ENCODE measurements around the gene FRG2C. TPM values are rescaled to one million over a fixed set of nuclear protein-coding genes. Genes with fewer than 3 reads are reported as not detected.
"Not testable (repeated sequence)": the region's sequence is repeated elsewhere in the genome, so short reads cannot be mapped to it uniquely, and the experiment has no call there.

Gene FRG2C
- total RNA-seq, 1 donor from 2014 or later: not detected

- intact Hi-C loops (cut with micrococcal nuclease); H3K4me1 Mint-ChIP-seq (ENCODE audit: low read depth); H3K27ac Mint-ChIP-seq; DNase-seq (ENCODE audit: low spot score); H3K9me3 Mint-ChIP-seq; H3K36me3 Mint-ChIP-seq (ENCODE audit: low read depth); H3K4me3 Mint-ChIP-seq (ENCODE audit: low read depth): not testable (repeated sequence)
- H3K27me3 Mint-ChIP-seq (ENCODE audit: low read depth): peaks cover 18% of the 10 kb centered on the region
These were observed 8.8 kb upstream of the FRG2C start for GRCh38 chr3:75655101-75655904.

GRCh38 chr3:75655956-75656355 lies 8.2 kb upstream of the FRG2C start:
- not testable (repeated sequence) for H3K4me1 Mint-ChIP-seq (ENCODE audit: low read depth)

GRCh38 chr3:75658411-75659107 lies 5.6 kb upstream of the FRG2C start:
- DNase-seq (ENCODE audit: low spot score); H3K9me3 Mint-ChIP-seq; intact Hi-C loops (cut with micrococcal nuclease); H3K36me3 Mint-ChIP-seq (ENCODE audit: low read depth); H3K4me1 Mint-ChIP-seq (ENCODE audit: low read depth); H3K27ac Mint-ChIP-seq: not testable (repeated sequence)
- Mint-ChIP-seq H3K27me3 (ENCODE audit: low read depth) (peaks cover 20% of the 10 kb centered on the region), H3K4me3 (ENCODE audit: low read depth) (peak overlapping the region; percentile 67)

More at GRCh38 chr3:75655956-75656355, 8.2 kb upstream of the FRG2C start:
- H3K4me3 Mint-ChIP-seq (ENCODE audit: low read depth); H3K9me3 Mint-ChIP-seq; DNase-seq (ENCODE audit: low spot score); H3K36me3 Mint-ChIP-seq (ENCODE audit: low read depth); intact Hi-C loops (cut with micrococcal nuclease); H3K27ac Mint-ChIP-seq: not testable (repeated sequence)
- peaks cover 22% of the 10 kb centered on the region for H3K27me3 Mint-ChIP-seq (ENCODE audit: low read depth)

- peaks cover 18% of the 10 kb centered on the region for H3K27me3 Mint-ChIP-seq (ENCODE audit: low read depth)
These were observed 5.1 kb upstream of the FRG2C start for GRCh38 chr3:75659108-75659433.

GRCh38 chr3:75665626-75666025 lies 1.5 kb downstream of the FRG2C start:
- Mint-ChIP-seq H3K27me3 (ENCODE audit: low read depth) (peaks cover 21% of the 10 kb centered on the region), H3K9me3 (peaks cover 30% of the 10 kb centered on the region)
- DNase-seq (ENCODE audit: low spot score); H3K4me3 Mint-ChIP-seq (ENCODE audit: low read depth); H3K27ac Mint-ChIP-seq; H3K36me3 Mint-ChIP-seq (ENCODE audit: low read depth); H3K4me1 Mint-ChIP-seq (ENCODE audit: low read depth); intact Hi-C loops (cut with micrococcal nuclease): not testable (repeated sequence)

More at GRCh38 chr3:75659108-75659433, 5.1 kb upstream of the FRG2C start:
- H3K9me3 Mint-ChIP-seq; H3K4me1 Mint-ChIP-seq (ENCODE audit: low read depth); intact Hi-C loops (cut with micrococcal nuclease); DNase-seq (ENCODE audit: low spot score); H3K36me3 Mint-ChIP-seq (ENCODE audit: low read depth); H3K27ac Mint-ChIP-seq; H3K4me3 Mint-ChIP-seq (ENCODE audit: low read depth): not testable (repeated sequence)

GRCh38 chr3:75667757-75668701 lies 3.9 kb downstream of the FRG2C start:
- Mint-ChIP-seq H3K36me3 (ENCODE audit: low read depth) (peaks cover 13% of the 10 kb centered on the region), H3K9me3 (peaks cover 35% of the 10 kb centered on the region), H3K27me3 (ENCODE audit: low read depth) (peaks cover 36% of the 10 kb centered on the region)
- H3K27ac Mint-ChIP-seq; intact Hi-C loops (cut with micrococcal nuclease); H3K4me1 Mint-ChIP-seq (ENCODE audit: low read depth); H3K4me3 Mint-ChIP-seq (ENCODE audit: low read depth); DNase-seq (ENCODE audit: low spot score): not testable (repeated sequence)

- peaks cover 43% of the 10 kb centered on the region for H3K27me3 Mint-ChIP-seq (ENCODE audit: low read depth)
- peaks cover 13% of the 10 kb centered on the region for H3K36me3 Mint-ChIP-seq (ENCODE audit: low read depth)
- H3K4me3 Mint-ChIP-seq (ENCODE audit: low read depth); H3K27ac Mint-ChIP-seq; H3K4me1 Mint-ChIP-seq (ENCODE audit: low read depth); intact Hi-C loops (cut with micrococcal nuclease): not testable (repeated sequence)
- peaks cover 39% of the 10 kb centered on the region for H3K9me3 Mint-ChIP-seq
- peak; percentile 50 for DNase-seq (ENCODE audit: low spot score)
These were observed 4.7 kb downstream of the FRG2C start for GRCh38 chr3:75668759-75669347.

GRCh38 chr3:75669348-75670297 lies 5.5 kb downstream of the FRG2C start:
- Mint-ChIP-seq H3K9me3 (peaks cover 36% of the 10 kb centered on the region), H3K27me3 (ENCODE audit: low read depth) (peaks cover 43% of the 10 kb centered on the region), H3K36me3 (ENCODE audit: low read depth) (peaks cover 13% of the 10 kb centered on the region)
- intact Hi-C loops (cut with micrococcal nuclease); H3K4me1 Mint-ChIP-seq (ENCODE audit: low read depth); H3K27ac Mint-ChIP-seq; H3K4me3 Mint-ChIP-seq (ENCODE audit: low read depth); DNase-seq (ENCODE audit: low spot score): not testable (repeated sequence)

GRCh38 chr3:75670298-75671286 lies 6.5 kb downstream of the FRG2C start:
- Mint-ChIP-seq H3K27me3 (ENCODE audit: low read depth) (peaks cover 42% of the 10 kb centered on the region), H3K36me3 (ENCODE audit: low read depth) (peaks cover 13% of the 10 kb centered on the region), H3K9me3 (peaks cover 37% of the 10 kb centered on the region)
- DNase-seq (ENCODE audit: low spot score); H3K4me1 Mint-ChIP-seq (ENCODE audit: low read depth); intact Hi-C loops (cut with micrococcal nuclease); H3K27ac Mint-ChIP-seq; H3K4me3 Mint-ChIP-seq (ENCODE audit: low read depth): not testable (repeated sequence)

- H3K4me1 Mint-ChIP-seq (ENCODE audit: low read depth); H3K27ac Mint-ChIP-seq; DNase-seq (ENCODE audit: low spot score); intact Hi-C loops (cut with micrococcal nuclease): not testable (repeated sequence)
- Mint-ChIP-seq H3K4me3 (ENCODE audit: low read depth) (peak overlapping the region; percentile 3), H3K9me3 (peaks cover 41% of the 10 kb centered on the region), H3K27me3 (ENCODE audit: low read depth) (peaks cover 42% of the 10 kb centered on the region), H3K36me3 (ENCODE audit: low read depth) (peaks cover 13% of the 10 kb centered on the region)
These were observed 7.4 kb downstream of the FRG2C start for GRCh38 chr3:75671287-75672139.

Data from activated T-helper 2 cell treated with anti-CD3 and anti-CD28 coated beads, Interferon-gamma antibody, Interleukin-2, Interleukin-4, amounts not matched to agents 10 μg/mL and 5 μg/mL and 100 μg/mL, durations not matched to agents 14 hours and 24 hours and 36 hours (primary cell).